ENCODE measurements around the gene CLCA2.

DNA sequence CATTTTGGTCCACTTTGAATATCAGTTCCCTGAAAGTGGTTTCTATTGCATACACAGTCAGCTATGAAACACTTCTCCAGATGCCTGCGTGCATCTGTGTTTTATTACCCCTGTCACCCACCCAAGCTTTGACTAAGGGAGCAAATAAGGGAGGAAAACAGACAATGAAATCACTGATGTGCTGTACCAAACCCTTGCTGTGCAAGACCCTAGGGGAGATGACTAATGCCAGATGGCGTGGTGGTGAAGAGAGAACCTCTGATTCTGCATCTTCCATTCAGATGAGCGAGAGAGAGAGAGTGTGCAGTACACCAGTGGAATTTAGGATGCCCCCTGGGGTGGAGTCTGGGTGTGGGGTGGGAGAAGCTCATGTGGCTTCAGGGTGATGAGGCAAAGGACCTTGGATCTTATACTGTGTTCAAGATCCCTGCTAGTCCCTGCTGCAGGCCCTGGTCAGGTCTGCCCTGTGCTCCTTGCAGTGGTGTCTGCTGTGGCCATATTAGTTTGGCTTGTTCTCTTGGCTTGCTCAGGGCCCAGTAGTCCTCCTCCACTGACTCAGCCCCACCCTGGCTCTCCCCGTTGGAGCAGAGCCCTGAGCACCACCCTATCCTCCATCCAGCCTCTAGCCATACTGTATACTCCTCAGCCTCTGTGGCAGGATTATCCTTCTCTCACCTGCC, 63.3 kb downstream of the CLCA2 start:
- TF ChIP-seq, protein P1, sequence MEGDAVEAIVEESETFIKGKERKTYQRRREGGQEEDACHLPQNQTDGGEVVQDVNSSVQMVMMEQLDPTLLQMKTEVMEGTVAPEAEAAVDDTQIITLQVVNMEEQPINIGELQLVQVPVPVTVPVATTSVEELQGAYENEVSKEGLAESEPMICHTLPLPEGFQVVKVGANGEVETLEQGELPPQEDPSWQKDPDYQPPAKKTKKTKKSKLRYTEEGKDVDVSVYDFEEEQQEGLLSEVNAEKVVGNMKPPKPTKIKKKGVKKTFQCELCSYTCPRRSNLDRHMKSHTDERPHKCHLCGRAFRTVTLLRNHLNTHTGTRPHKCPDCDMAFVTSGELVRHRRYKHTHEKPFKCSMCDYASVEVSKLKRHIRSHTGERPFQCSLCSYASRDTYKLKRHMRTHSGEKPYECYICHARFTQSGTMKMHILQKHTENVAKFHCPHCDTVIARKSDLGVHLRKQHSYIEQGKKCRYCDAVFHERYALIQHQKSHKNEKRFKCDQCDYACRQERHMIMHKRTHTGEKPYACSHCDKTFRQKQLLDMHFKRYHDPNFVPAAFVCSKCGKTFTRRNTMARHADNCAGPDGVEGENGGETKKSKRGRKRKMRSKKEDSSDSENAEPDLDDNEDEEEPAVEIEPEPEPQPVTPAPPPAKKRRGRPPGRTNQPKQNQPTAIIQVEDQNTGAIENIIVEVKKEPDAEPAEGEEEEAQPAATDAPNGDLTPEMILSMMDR (IDR thresholded peaks at IDR 0.05), result no peak
- no peak for TF ChIP-seq POLR2A (IDR thresholded peaks at IDR 0.05)

Measured in Peyer's patch (tissue), 4 donors.